Osteocyte (in vitro differentiated cells): Measurements from ENCODE around the gene KLHL2. TPM values are rescaled to one million over a fixed set of nuclear protein-coding genes. Genes with fewer than 3 reads are reported as not detected.

Source experiments
- DNase-seq: peaks from one replicate; pipeline ENCODE4 v3.0.0; 2021; ENCODE audit warnings: mixed read lengths; ENCODE audit not compliant: unreplicated experiment; ENCODE audit errors: extremely low spot score
- H3K27ac Mint-ChIP-seq: one replicate; pipeline ENCODE4 v1.8.0; 2021; ENCODE audit warnings: mild to moderate bottlenecking, mixed read lengths; ENCODE audit not compliant: unreplicated experiment
- H3K27me3 Mint-ChIP-seq: one replicate; pipeline ENCODE4 v1.8.0; 2021; ENCODE audit warnings: mixed read lengths; ENCODE audit not compliant: unreplicated experiment
- H3K36me3 Mint-ChIP-seq: one replicate; pipeline ENCODE4 v1.8.0; 2021; ENCODE audit warnings: mixed read lengths; ENCODE audit not compliant: unreplicated experiment
- H3K4me1 Mint-ChIP-seq: one replicate; pipeline ENCODE4 v1.8.0; 2021; ENCODE audit warnings: mixed read lengths; ENCODE audit not compliant: unreplicated experiment
- H3K4me3 Mint-ChIP-seq: one replicate; pipeline ENCODE4 v1.8.0; 2021; ENCODE audit warnings: mild to moderate bottlenecking, moderate library complexity, mixed read lengths; ENCODE audit not compliant: unreplicated experiment
- H3K9me3 Mint-ChIP-seq: one replicate; pipeline ENCODE4 v1.8.0; 2021; ENCODE audit warnings: mixed read lengths; ENCODE audit not compliant: unreplicated experiment
- total RNA-seq: library from RNA; stranded (reverse); gene quantifications from 2 replicates; pipeline ENCODE4 v1.2.1, GENCODE V29; 2021
- TF ChIP-seq, protein P1 (sequence below): fragments of 200-600 bp; sonication (generic); IDR thresholded peaks from 2 replicates; pipeline ENCODE4 v1.5.0; 2021; ENCODE audit warnings: antibody characterized with exemption, mild to moderate bottlenecking, moderate library complexity

The KLHL2 gene
- total RNA-seq, 1 donor from 2014 or later, result 19.1 TPM

DNA sequence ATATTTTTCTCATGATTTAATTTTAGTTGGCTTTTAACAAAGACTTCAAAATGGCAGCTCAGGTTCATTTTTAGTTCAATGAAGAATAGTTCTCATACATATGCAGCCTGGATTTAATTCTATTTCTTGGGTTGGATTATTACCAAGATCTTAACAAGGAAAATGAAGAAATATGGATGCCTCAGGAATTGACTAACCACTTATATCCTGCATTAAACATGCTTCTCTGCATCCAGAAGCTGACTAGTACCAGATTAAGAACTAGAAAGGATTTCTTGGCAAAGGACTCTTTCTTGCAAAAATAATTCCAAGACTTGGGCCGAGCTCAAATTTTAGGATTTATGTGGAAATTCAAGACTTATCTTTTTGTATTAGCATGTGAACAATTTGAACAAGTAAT lies 5.6 kb upstream of the KLHL2 start:
- no peaks in the 10 kb centered on the region for H3K27me3 Mint-ChIP-seq
- no peak for DNase-seq
- H3K9me3 Mint-ChIP-seq, result no peaks in the 10 kb centered on the region
- H3K4me1 Mint-ChIP-seq, result peaks cover 8% of the 10 kb centered on the region
- H3K4me3 Mint-ChIP-seq, result no peak overlapping the region
- TF ChIP-seq, protein P1, sequence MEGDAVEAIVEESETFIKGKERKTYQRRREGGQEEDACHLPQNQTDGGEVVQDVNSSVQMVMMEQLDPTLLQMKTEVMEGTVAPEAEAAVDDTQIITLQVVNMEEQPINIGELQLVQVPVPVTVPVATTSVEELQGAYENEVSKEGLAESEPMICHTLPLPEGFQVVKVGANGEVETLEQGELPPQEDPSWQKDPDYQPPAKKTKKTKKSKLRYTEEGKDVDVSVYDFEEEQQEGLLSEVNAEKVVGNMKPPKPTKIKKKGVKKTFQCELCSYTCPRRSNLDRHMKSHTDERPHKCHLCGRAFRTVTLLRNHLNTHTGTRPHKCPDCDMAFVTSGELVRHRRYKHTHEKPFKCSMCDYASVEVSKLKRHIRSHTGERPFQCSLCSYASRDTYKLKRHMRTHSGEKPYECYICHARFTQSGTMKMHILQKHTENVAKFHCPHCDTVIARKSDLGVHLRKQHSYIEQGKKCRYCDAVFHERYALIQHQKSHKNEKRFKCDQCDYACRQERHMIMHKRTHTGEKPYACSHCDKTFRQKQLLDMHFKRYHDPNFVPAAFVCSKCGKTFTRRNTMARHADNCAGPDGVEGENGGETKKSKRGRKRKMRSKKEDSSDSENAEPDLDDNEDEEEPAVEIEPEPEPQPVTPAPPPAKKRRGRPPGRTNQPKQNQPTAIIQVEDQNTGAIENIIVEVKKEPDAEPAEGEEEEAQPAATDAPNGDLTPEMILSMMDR, result no peak
- no peaks in the 10 kb centered on the region for H3K36me3 Mint-ChIP-seq
- H3K27ac Mint-ChIP-seq, result no peak overlapping the region

GRCh38 chr4:165203541-165204461 lies 3.6 kb upstream of the KLHL2 start:
- Mint-ChIP-seq H3K27me3 (no peaks in the 10 kb centered on the region), H3K36me3 (no peaks in the 10 kb centered on the region), H3K27ac (no peak overlapping the region), H3K4me3 (no peak overlapping the region), H3K9me3 (no peaks in the 10 kb centered on the region), H3K4me1 (peaks cover 18% of the 10 kb centered on the region)
- DNase-seq, result no peak
- TF ChIP-seq, protein P1, result no peak

GRCh38 chr4:165204462-165204830 lies 2.9 kb upstream of the KLHL2 start:
- H3K36me3 Mint-ChIP-seq, result no peaks in the 10 kb centered on the region
- no peaks in the 10 kb centered on the region for H3K27me3 Mint-ChIP-seq
- H3K4me3 Mint-ChIP-seq, result no peak overlapping the region
- H3K9me3 Mint-ChIP-seq, result no peaks in the 10 kb centered on the region
- H3K4me1 Mint-ChIP-seq, result peaks cover 24% of the 10 kb centered on the region
- TF ChIP-seq, protein P1, result no peak
- H3K27ac Mint-ChIP-seq, result no peak overlapping the region
- no peak for DNase-seq

- peak overlapping the region; percentile 82 for H3K27ac Mint-ChIP-seq
- no peaks in the 10 kb centered on the region for H3K9me3 Mint-ChIP-seq
- no peaks in the 10 kb centered on the region for H3K27me3 Mint-ChIP-seq
- H3K4me1 Mint-ChIP-seq, result peaks cover 37% of the 10 kb centered on the region
- TF ChIP-seq, protein P1, result no peak
- no peaks in the 10 kb centered on the region for H3K36me3 Mint-ChIP-seq
- peak overlapping the region; percentile 84 for H3K4me3 Mint-ChIP-seq
- DNase-seq, result no peak
Measured at GRCh38 chr4:165207016-165207430, 338 bp upstream of the KLHL2 start.

GRCh38 chr4:165208221-165208652 lies 876 bp downstream of the KLHL2 start:
- Mint-ChIP-seq H3K4me3 (peak overlapping the region; percentile 82), H3K9me3 (no peaks in the 10 kb centered on the region), H3K27me3 (no peaks in the 10 kb centered on the region), H3K27ac (peak overlapping the region; percentile 61), H3K36me3 (no peaks in the 10 kb centered on the region), H3K4me1 (peaks cover 41% of the 10 kb centered on the region)
- TF ChIP-seq, protein P1, result no peak
- DNase-seq, result no peak
